Mucosa of rectum (tissue), 2 donors: Measurements from ENCODE around the gene NCK2.

Experiments used
- H3K27ac ChIP-seq, 2 donors: one replicate each; pipeline ENCODE4 v1.7.0; 2013; ENCODE audit warnings: inconsistent platforms in 2 of 2, low read depth in 2 of 2, low read length in 2 of 2
- H3K27me3 ChIP-seq, 2 donors: one replicate each; pipeline ENCODE4 v1.7.0; 2013; ENCODE audit warnings: low read length in 2 of 2; ENCODE audit not compliant: control insufficient read depth in 2 of 2, insufficient read depth in 2 of 2
- H3K36me3 ChIP-seq, 2 donors: one replicate each; pipeline ENCODE4 v1.7.0; 2013; ENCODE audit warnings: low read length in 2 of 2; ENCODE audit not compliant: control insufficient read depth in 2 of 2, insufficient read depth in 2 of 2
- H3K4me1 ChIP-seq, 2 donors: one replicate each; pipeline ENCODE4 v1.7.0; 2013; ENCODE audit warnings: low read length in 2 of 2, mild to moderate bottlenecking in 1 of 2; ENCODE audit not compliant: control insufficient read depth in 2 of 2, insufficient read depth in 2 of 2
- H3K4me3 ChIP-seq, 2 donors: one replicate each; pipeline ENCODE4 v1.7.0; 2013; ENCODE audit warnings: low read length in 2 of 2
- H3K9ac ChIP-seq, 2 donors: one replicate each; pipeline ENCODE4 v1.7.0; 2013; ENCODE audit warnings: low read length in 2 of 2, low read depth in 1 of 2, mild to moderate bottlenecking in 1 of 2
- H3K9me3 ChIP-seq, 2 donors: one replicate each; pipeline ENCODE4 v1.7.0; 2013; ENCODE audit warnings: low read length in 2 of 2; ENCODE audit not compliant: control insufficient read depth in 2 of 2
- donor health status: healthy.
- donor health status: Normal muscosa, but diverticular disease.

The NCK2 gene

DNA sequence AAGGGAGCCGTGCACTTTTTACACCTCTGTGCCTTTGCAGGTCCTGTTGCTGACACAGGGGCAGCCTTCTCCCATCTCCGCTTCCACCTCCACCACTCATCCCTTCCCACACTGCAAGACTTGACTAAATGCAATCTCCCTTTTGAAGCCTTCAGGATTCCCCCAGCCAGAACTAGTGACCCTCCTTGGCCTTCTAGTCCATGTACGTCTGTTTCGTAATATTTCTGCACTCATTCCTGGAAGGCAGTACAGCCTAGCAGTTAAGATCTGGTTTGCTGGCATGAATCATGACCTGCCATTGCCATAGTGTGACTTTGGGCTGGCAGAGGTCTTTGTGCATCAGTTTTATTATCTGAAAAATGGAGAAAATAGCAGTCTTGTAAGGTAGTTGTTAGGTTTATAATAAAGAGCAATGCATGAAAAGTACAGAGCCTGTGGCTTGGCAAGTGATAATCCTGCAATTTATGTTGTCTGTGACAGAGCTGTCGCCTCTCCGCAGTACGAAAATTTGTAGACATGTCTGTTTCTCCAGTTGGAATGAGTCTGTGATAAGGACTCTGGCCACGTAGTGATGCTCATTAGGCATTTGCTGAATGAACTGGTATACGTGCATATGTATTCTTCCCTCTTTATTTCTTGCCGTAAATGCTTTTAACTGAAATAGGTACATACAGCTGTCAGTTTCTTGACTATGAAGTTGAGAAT is 36.7 kb downstream of the NCK2 start:
- H3K9me3 ChIP-seq: no peaks in the 10 kb centered on the region

DNA sequence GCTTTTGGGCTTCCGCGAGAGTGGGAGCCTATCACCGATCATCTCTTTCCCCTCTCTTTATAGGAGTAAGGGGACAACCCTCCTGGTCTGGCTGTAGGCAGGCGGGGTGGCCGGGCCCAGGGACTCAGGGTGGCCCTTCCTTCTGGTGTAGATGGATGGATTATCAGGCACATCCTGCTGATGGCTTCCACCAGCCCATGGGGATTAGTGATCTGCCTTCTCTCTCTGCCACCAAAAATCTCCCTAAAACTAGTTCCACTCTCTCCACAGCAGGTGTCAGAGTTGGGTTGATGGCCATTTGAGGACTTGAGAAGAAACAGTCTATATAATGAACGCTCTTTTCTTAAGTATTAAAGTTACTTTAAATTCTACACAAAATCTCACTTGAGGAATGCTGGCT is 37.4 kb downstream of the NCK2 start:
- Histone ChIP-seq H3K27me3 (no peaks in the 10 kb centered on the region), H3K9ac (no peak overlapping the region), H3K36me3 (peaks cover 1 to 4% of the 10 kb centered on the region in 2 donors), H3K4me1 (peaks cover 17 to 20% of the 10 kb centered on the region in 2 donors), H3K9me3 (no peaks in the 10 kb centered on the region), H3K27ac (no peak overlapping the region), H3K4me3 (no peak overlapping the region)

More for the DNA sequence above, 36.7 kb downstream of the NCK2 start:
- no peak overlapping the region for H3K27ac ChIP-seq
- H3K4me3 ChIP-seq: no peak overlapping the region
- no peak overlapping the region for H3K9ac ChIP-seq
- no peaks in the 10 kb centered on the region for H3K27me3 ChIP-seq
- peaks cover 15 to 20% of the 10 kb centered on the region in 2 donors for H3K4me1 ChIP-seq
- H3K36me3 ChIP-seq: peaks cover 3 to 4% of the 10 kb centered on the region in 2 donors

GRCh38 chr2:105782646-105783045 is 37.9 kb downstream of the NCK2 start:
- Histone ChIP-seq H3K36me3 (no peaks in the 10 kb centered on the region), H3K9me3 (no peaks in the 10 kb centered on the region), H3K9ac (no peak overlapping the region), H3K27me3 (no peaks in the 10 kb centered on the region), H3K27ac (no peak overlapping the region), H3K4me1 (peaks cover 15 to 19% of the 10 kb centered on the region in 2 donors), H3K4me3 (no peak overlapping the region)

GRCh38 chr2:105783151-105783738 is 38.5 kb downstream of the NCK2 start:
- Histone ChIP-seq H3K27me3 (no peaks in the 10 kb centered on the region), H3K9me3 (no peaks in the 10 kb centered on the region), H3K4me3 (no peak overlapping the region), H3K36me3 (no peaks in the 10 kb centered on the region), H3K4me1 (peaks cover 14 to 19% of the 10 kb centered on the region in 2 donors), H3K27ac (no peak overlapping the region), H3K9ac (no peak overlapping the region)

DNA sequence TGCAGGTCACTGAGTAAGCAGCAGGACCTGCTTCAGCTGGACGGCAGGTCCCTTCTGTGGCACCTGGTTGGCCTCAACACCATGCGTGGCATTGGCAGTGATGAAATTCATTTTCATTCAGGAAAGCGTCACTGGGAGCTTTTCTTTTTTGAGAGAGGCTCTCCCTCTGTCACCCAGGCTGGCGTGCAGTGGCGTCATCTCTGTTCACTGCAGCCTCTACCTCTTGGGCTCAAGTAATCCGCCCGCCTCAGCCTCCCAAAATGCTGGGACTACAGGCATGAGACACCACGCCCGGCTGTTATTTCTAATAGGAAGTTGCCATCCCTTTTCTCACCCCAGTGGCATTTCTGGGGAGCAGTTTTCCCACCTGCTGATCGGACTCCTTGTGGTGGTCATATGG is 39.3 kb downstream of the NCK2 start:
- Histone ChIP-seq H3K36me3 (no peaks in the 10 kb centered on the region), H3K4me3 (no peak overlapping the region), H3K27me3 (no peaks in the 10 kb centered on the region), H3K9me3 (no peaks in the 10 kb centered on the region), H3K27ac (no peak overlapping the region), H3K9ac (no peak overlapping the region), H3K4me1 (peaks cover 14 to 19% of the 10 kb centered on the region in 2 donors)

DNA sequence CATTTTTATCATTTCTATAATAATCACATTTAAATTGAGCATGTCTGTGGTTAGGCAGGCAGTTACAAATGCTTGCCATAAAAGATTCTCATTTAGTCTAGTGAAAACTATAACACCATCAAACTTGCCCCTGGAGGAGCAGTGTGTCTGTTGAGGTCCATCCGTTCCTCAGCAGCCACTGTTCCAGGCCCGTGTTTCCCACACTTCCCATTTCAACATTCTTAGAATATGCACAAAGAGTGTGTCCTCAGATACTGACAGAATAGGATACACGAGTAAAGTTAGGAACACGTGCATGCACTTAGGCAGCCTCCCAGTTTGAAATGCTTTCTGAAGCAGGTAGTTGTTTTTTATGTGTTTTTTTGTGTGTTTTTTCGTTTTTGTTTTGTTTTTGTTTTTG is 39.9 kb downstream of the NCK2 start:
- no peak overlapping the region for H3K9ac ChIP-seq
- no peaks in the 10 kb centered on the region for H3K36me3 ChIP-seq
- H3K27ac ChIP-seq: no peak overlapping the region
- no peaks in the 10 kb centered on the region for H3K9me3 ChIP-seq
- H3K27me3 ChIP-seq: no peaks in the 10 kb centered on the region
- H3K4me3 ChIP-seq: no peak overlapping the region
- peaks cover 19 to 23% of the 10 kb centered on the region in 2 donors for H3K4me1 ChIP-seq

DNA sequence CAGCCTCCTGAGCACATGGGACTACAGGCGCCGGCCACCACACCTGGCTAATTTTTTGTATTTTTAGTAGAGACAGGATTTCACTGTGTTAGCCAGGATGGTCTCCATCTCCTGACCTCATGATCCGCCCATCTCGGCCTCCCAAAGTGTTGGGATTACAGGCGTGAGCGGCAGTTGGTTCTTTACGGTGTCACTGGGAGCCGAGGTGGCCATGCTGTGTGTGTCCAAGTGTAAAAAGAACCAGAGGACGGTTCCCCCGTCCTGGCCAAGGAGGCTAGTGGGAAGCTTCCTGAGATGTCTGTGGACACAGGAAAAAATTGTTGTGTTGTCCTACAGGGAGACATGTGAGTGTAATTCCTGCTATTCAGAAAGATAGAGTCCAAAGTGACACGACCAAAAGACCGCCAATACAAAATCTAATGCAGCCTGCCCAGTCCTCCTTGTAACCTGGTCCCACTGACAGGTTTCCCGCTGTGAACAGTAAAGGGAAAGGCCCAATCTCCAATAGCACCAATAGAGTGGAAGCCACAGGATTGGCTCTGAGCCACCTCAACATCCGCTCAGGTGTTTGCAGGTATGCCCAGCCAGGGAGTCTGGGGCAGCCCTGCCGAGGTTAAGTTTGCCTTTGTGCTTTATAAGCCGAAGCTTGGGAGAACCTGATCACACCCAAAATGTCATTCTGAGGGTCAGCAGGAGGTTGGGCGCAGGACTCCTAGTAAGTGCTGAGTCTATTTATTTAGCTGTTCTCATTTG is 40.6 kb downstream of the NCK2 start:
- H3K27ac ChIP-seq: no peak overlapping the region
- peaks cover 26 to 29% of the 10 kb centered on the region in 2 donors for H3K4me1 ChIP-seq
- no peak overlapping the region for H3K4me3 ChIP-seq
- no peaks in the 10 kb centered on the region for H3K9me3 ChIP-seq
- H3K9ac ChIP-seq: no peak overlapping the region
- no peaks in the 10 kb centered on the region for H3K27me3 ChIP-seq
- H3K36me3 ChIP-seq: no peaks in the 10 kb centered on the region

GRCh38 chr2:105786231-105787230 is 41.8 kb downstream of the NCK2 start:
- no peaks in the 10 kb centered on the region for H3K9me3 ChIP-seq
- H3K4me1 ChIP-seq: peaks cover 29 to 32% of the 10 kb centered on the region in 2 donors
- H3K27me3 ChIP-seq: no peaks in the 10 kb centered on the region
- H3K36me3 ChIP-seq: no peaks in the 10 kb centered on the region
- H3K4me3 ChIP-seq: no peak overlapping the region
- H3K9ac ChIP-seq: no peak overlapping the region
- peak overlapping the region in 1 of 2 donors; percentile 35 for H3K27ac ChIP-seq

GRCh38 chr2:105787376-105788318 is 42.9 kb downstream of the NCK2 start:
- Histone ChIP-seq H3K9ac (no peak overlapping the region), H3K4me1 (peaks cover 29 to 32% of the 10 kb centered on the region in 2 donors), H3K36me3 (no peaks in the 10 kb centered on the region), H3K9me3 (no peaks in the 10 kb centered on the region), H3K27ac (no peak overlapping the region), H3K27me3 (no peaks in the 10 kb centered on the region), H3K4me3 (no peak overlapping the region)
